GM23248 (cell line): ENCODE results near the gene HDAC4.

Experiments used
- EZH2 ChIP-seq: fragments of 200-600 bp; sonication (generic); IDR thresholded peaks from 2 replicates; pipeline ENCODE4 v1.6.1; 2018; ENCODE audit warnings: antibody characterized with exemption, mild to moderate bottlenecking; ENCODE audit not compliant: insufficient read depth, poor library complexity, severe bottlenecking
- EZH2phosphoT487 ChIP-seq: fragments of 200-600 bp; sonication (generic); IDR thresholded peaks from 2 replicates; pipeline ENCODE4 v1.6.1; 2018; ENCODE audit warnings: antibody characterized with exemption, moderate library complexity, mild to moderate bottlenecking, low read depth; ENCODE audit not compliant: insufficient read depth

- TF ChIP-seq EZH2phosphoT487 (no peak), EZH2 (no peak)
Measured at GRCh38 chr2:239161711-239162140, 239.1 kb downstream of the HDAC4 start.
